Measurements from ENCODE around the gene MARK3.

GRCh38 chr14:103483600-103483999 is 98.4 kb downstream of the MARK3 start:
- TF ChIP-seq CTCF (IDR thresholded peaks at IDR 0.05) (no peak), POLR2A (IDR thresholded peaks at IDR 0.05) (no peak)
